HepG2 (cell line): ENCODE data around the gene CPPED1. TPM values are rescaled to one million over a fixed set of nuclear protein-coding genes. Genes with fewer than 3 reads are reported as not detected.

ENCODE experiments used
- ATAC-seq: fragments of 200-7000 bp; cut with Tn5 transposase; 3 replicates; pipeline ENCODE4 v1.9.1; 2020; ENCODE audit warnings: mild to moderate bottlenecking, moderate library complexity
- BruUV-seq: library from RNA; stranded (reverse); fragments of 400-500 nt; replicated peaks from 2 replicates; lab custom pipeline; 2021; lab: Mats Ljungman, UMichigan
- CTCF ChIA-PET: fragments of 300-600 bp; formaldehyde crosslinking; extraction: SDS; loops from one replicate; lab custom pipeline; 2021; ENCODE audit warnings: low total read pairs, inconsistent platforms, low intra/inter-chr PET ratio; lab: Yijun Ruan, JAX
- POLR2A ChIA-PET: fragments of 350-600 bp; sonication (Branson Sonifier 250); formaldehyde crosslinking; loops from one replicate; lab custom pipeline; 2020; ENCODE audit warnings: antibody characterized with exemption, inconsistent platforms; lab: Yijun Ruan, JAX
- DNase-seq: peaks from one replicate; pipeline ENCODE4 v3.0.0-alpha.2; 2015; ENCODE audit warnings: low spot score
- FAIRE-seq: peaks from 3 replicates; lab custom pipeline; 2011; peaks lifted over from hg19 to GRCh38; lab: Jason Lieb, UNC
- H2AFZ ChIP-seq: one replicate; pipeline ENCODE4 v1.6.1; 2011; ENCODE audit warnings: low read length, inconsistent platforms
- H3K27ac ChIP-seq: fragments of 300-600 bp; 3 replicates; pipeline ENCODE4 v1.8.0; 2011; ENCODE audit warnings: mixed run types, mild to moderate bottlenecking, mixed read lengths, low read length, inconsistent platforms; ENCODE audit not compliant: insufficient read depth; ENCODE audit errors: extremely low read length
- H3K27me3 ChIP-seq, 2 experiments: fragments of 200-600 bp in 1 of 2; 2 replicates in 1 of 2; 3 replicates in 1 of 2; pipeline versions ENCODE4 v1.6.0 to v1.8.0; 2011; ENCODE audit warnings: low read length in 2 of 2, mild to moderate bottlenecking in 2 of 2, moderate library complexity in 2 of 2, inconsistent platforms in 1 of 2; ENCODE audit not compliant: insufficient read depth in 2 of 2, control insufficient read depth in 1 of 2
- H3K36me3 ChIP-seq, 2 experiments: fragments of 200-600 bp in 1 of 2; replicated peaks in 1 of 2; 2 replicates in 1 of 2; 3 replicates in 1 of 2; pipeline versions ENCODE4 v1.5.1 to v1.8.0; 2011; ENCODE audit warnings: low read length in 2 of 2, inconsistent platforms in 1 of 2; ENCODE audit not compliant: insufficient read depth in 2 of 2, control insufficient read depth in 1 of 2
- H3K4me1 ChIP-seq: 2 replicates; pipeline ENCODE4 v1.5.1; 2012; ENCODE audit warnings: low read length, inconsistent platforms; ENCODE audit not compliant: insufficient read depth
- H3K4me2 ChIP-seq: 2 replicates; pipeline ENCODE4 v1.6.0; 2011; ENCODE audit warnings: low read depth, low read length, inconsistent platforms
- H3K4me3 ChIP-seq, 3 experiments: fragments of 200-600 bp in 1 of 3; sonication (generic), shearing (Covaris generic) in 1 of 3; replicated peaks in 1 of 3; 2 replicates each; pipeline ENCODE4 v1.5.1; 2011 to 2016; ENCODE audit warnings: low read length in 3 of 3, inconsistent platforms in 2 of 3, low read depth in 2 of 3, mild to moderate bottlenecking in 2 of 3, control low read depth in 1 of 3, mixed read lengths in 1 of 3; ENCODE audit not compliant: insufficient read depth in 1 of 3
- H3K79me2 ChIP-seq: one replicate; pipeline ENCODE4 v1.6.1; 2011; ENCODE audit warnings: low read length, inconsistent platforms; ENCODE audit not compliant: insufficient read depth
- H3K9ac ChIP-seq: 2 replicates; pipeline ENCODE4 v1.6.0; 2011; ENCODE audit warnings: mild to moderate bottlenecking, low read depth, low read length, inconsistent platforms; ENCODE audit not compliant: insufficient read depth
- H3K9me3 ChIP-seq: 2 replicates; pipeline ENCODE4 v1.5.1; 2012; ENCODE audit warnings: mild to moderate bottlenecking, low read length
- H4K20me1 ChIP-seq: 2 replicates; pipeline ENCODE4 v1.6.0; 2011; ENCODE audit warnings: inconsistent platforms, mild to moderate bottlenecking, low read length, moderate library complexity; ENCODE audit not compliant: insufficient read depth
- DDIT3 ChIP-seq: sonication (generic); formaldehyde crosslinking; IDR thresholded peaks from 2 replicates; pipeline ENCODE4 v1.4.0; 2020; ENCODE audit warnings: mild to moderate bottlenecking, missing genetic modification reagents
- HIC2 ChIP-seq: sonication (generic); formaldehyde crosslinking; IDR thresholded peaks from 2 replicates; pipeline ENCODE4 v1.9.0; 2022; ENCODE audit warnings: low read depth, missing genetic modification reagents
- MYNN ChIP-seq: sonication (generic); formaldehyde crosslinking; IDR thresholded peaks from 2 replicates; pipeline ENCODE4 v1.4.0; 2020; ENCODE audit warnings: mild to moderate bottlenecking, low read depth, missing genetic modification reagents
- TBX2 ChIP-seq: sonication (generic); formaldehyde crosslinking; IDR thresholded peaks from 2 replicates; pipeline ENCODE4 v1.5.0; 2020; ENCODE audit warnings: missing genetic modification reagents, mild to moderate bottlenecking, borderline replicate concordance
- ZNF407 ChIP-seq: sonication (generic); formaldehyde crosslinking; IDR thresholded peaks from one replicate; pipeline ENCODE4 v1.5.1; 2020; ENCODE audit warnings: mild to moderate bottlenecking, missing genetic modification reagents; ENCODE audit errors: not compliant biosample characterization
- ZNF570 ChIP-seq: sonication (generic); formaldehyde crosslinking; IDR thresholded peaks from 2 replicates; pipeline ENCODE4 v1.4.0; 2020; ENCODE audit warnings: mild to moderate bottlenecking, missing genetic modification reagents, borderline replicate concordance
- WGBS: methylation state at CpG from one replicate; pipeline ENCODE4 v1.1.6; 2017; ENCODE audit warnings: low lambda C conversion rate; 5-methylcytosine and 5-hydroxymethylcytosine counted together
- in situ Hi-C: cut with HindIII; loops from 2 replicates; pipeline ENCODE4 v1.10.0; 2017; ENCODE audit warnings: low pct_unique_long_range_greater_than_20kb; ENCODE audit not compliant: extremely low pct_ligation_motif_present
- intact Hi-C: fragments of 100-400 bp; cut with micrococcal nuclease; formaldehyde crosslinking; loops from one replicate; pipeline ENCODE4 v1.10.0; 2022; ENCODE audit not compliant: unreplicated experiment
- polyA plus RNA-seq, 8 experiments: library from polyadenylated mRNA; depleted of rRNA in 3 of 8; stranded (reverse) in 7 of 8; unstranded in 1 of 8; fragments of >200 nt; fragmentation: Illumina TruSeq in 4 of 8; extraction: Trizol in 4 of 8; gene quantifications; 2 replicates each; pipeline versions ENCODE4 v1.2.1 to v1.2.3, GENCODE V29; 2011 to 2016; ENCODE audit warnings: low read depth in 4 of 8, missing spikeins in 1 of 8, mixed read lengths in 1 of 8; ENCODE audit not compliant: insufficient read depth in 1 of 8
- total RNA-seq, 5 experiments: library from RNA; depleted of rRNA; stranded (reverse); fragments of >200 nt; fragmentation: Illumina TruSeq; extraction: Trizol; gene quantifications; 2 replicates each; pipeline ENCODE4 v1.2.3, GENCODE V29; 2016; ENCODE audit warnings: low read depth in 1 of 5

Gene CPPED1
- total and polyA plus RNA-seq, 2 of the 13 experiments (the other 11 are each of a cell fraction or from before 2014, with no cell fraction given) = 66.6 to 71.3 TPM

- Histone ChIP-seq H3K4me2 (no peak overlapping the region), H3K79me2 (peaks cover 12% of the 10 kb centered on the region), H3K27me3 (no peaks in the 10 kb centered on the region), H3K27ac (no peak overlapping the region), H2AFZ (no peak overlapping the region), H3K36me3 (peaks cover 25 to 55% of the 10 kb centered on the region in 2 experiments), H3K4me3 (no peak overlapping the region), H4K20me1 (no peaks in the 10 kb centered on the region), H3K4me1 (no peaks in the 10 kb centered on the region), H3K9me3 (no peaks in the 10 kb centered on the region), H3K9ac (no peak overlapping the region)
- CTCF ChIA-PET = no interaction called here
- WGBS = 97% methylated on average over 4 of the region's 5 CpGs
- ATAC-seq (no peak; the same call in 2 of the 3 replicates), FAIRE-seq (no peak), DNase-seq (no peak)
- TF ChIP-seq TBX2 (CRISPR knock-in tag) (0 out of 2 replicates have a peak, but pooled peaks have one; percentile 21), ZNF570 (CRISPR knock-in tag) (no peak)
- intact Hi-C loops (no loop called here), in situ Hi-C loops (no loop called here)
- POLR2A ChIA-PET = no interaction called here
- BruUV-seq = no TSS peak
Observed at GRCh38 chr16:12723681-12724080, 80.0 kb downstream of the CPPED1 start.

- ATAC-seq = no peak
- Histone ChIP-seq H3K27me3 (no peaks in the 10 kb centered on the region), H3K79me2 (peaks cover 6% of the 10 kb centered on the region), H3K4me3 (no peak overlapping the region), H3K4me1 (peaks cover 4% of the 10 kb centered on the region), H4K20me1 (no peaks in the 10 kb centered on the region), H3K4me2 (no peak overlapping the region), H3K27ac (no peak overlapping the region), H3K9me3 (no peaks in the 10 kb centered on the region), H3K36me3 (peaks cover 26 to 45% of the 10 kb centered on the region in 2 experiments), H2AFZ (no peak overlapping the region), H3K9ac (no peak overlapping the region)
- in situ Hi-C loops (no loop called here), intact Hi-C loops (no loop called here)
- no peak for DNase-seq
- FAIRE-seq = no peak
- CTCF ChIA-PET = no interaction called here
- POLR2A ChIA-PET = interaction anchor here (0.8 kb wide), 1 partner anchor 32 kb away, joined by 3 read pairs; no protein-coding TSS in a partner anchor
- no TSS peak for BruUV-seq
- WGBS = 94% methylated on average over 9 of the region's 9 CpGs
- TF ChIP-seq HIC2 (CRISPR knock-in tag) (no peak), ZNF407 (no peak), DDIT3 (CRISPR knock-in tag) (no peak), MYNN (CRISPR knock-in tag) (no peak)
Observed at GRCh38 chr16:12721841-12722421, 81.8 kb downstream of the CPPED1 start.
